H9 (cell line): ENCODE measurements around the gene HIF1A. TPM values are rescaled to one million over a fixed set of nuclear protein-coding genes. Genes with fewer than 3 reads are reported as not detected.

Experiments
- DNase-seq: peaks from one replicate; pipeline ENCODE4 v3.0.0-alpha.2; 2017
- H2AFZ ChIP-seq: one replicate; pipeline ENCODE4 v1.6.1; 2013; ENCODE audit warnings: mild to moderate bottlenecking, low read length, control low read depth, moderate library complexity
- H2AK5ac ChIP-seq: 2 replicates; pipeline ENCODE4 v1.6.1; 2013; ENCODE audit warnings: low read length, control low read depth, mixed read lengths; ENCODE audit not compliant: insufficient read length
- H2BK120ac ChIP-seq: one replicate; pipeline ENCODE4 v1.6.1; 2013; ENCODE audit warnings: low read depth, mild to moderate bottlenecking, low read length, control low read depth, inconsistent platforms; ENCODE audit not compliant: poor library complexity, severe bottlenecking
- H2BK12ac ChIP-seq: 2 replicates; pipeline ENCODE4 v1.6.1; 2013; ENCODE audit warnings: low read length, control low read depth, mixed read lengths, low read depth; ENCODE audit not compliant: insufficient read length
- H2BK15ac ChIP-seq: 2 replicates; pipeline ENCODE4 v1.6.1; 2013; ENCODE audit warnings: low read depth, low read length, control low read depth
- H2BK20ac ChIP-seq: one replicate; pipeline ENCODE4 v1.6.1; 2013; ENCODE audit warnings: low read depth, mild to moderate bottlenecking, low read length, control low read depth, inconsistent platforms; ENCODE audit not compliant: poor library complexity, severe bottlenecking
- H2BK5ac ChIP-seq: 2 replicates; pipeline ENCODE4 v1.6.1; 2013; ENCODE audit warnings: low read length, control low read depth, mixed read lengths; ENCODE audit not compliant: insufficient read length
- H3K14ac ChIP-seq: 2 replicates; pipeline ENCODE4 v1.6.1; 2013; ENCODE audit warnings: low read length, control low read depth; ENCODE audit not compliant: insufficient read depth
- H3K18ac ChIP-seq: 2 replicates; pipeline ENCODE4 v1.6.1; 2013; ENCODE audit warnings: low read depth, mild to moderate bottlenecking, mixed read lengths, low read length, control low read depth; ENCODE audit not compliant: insufficient read length
- H3K23ac ChIP-seq: 2 replicates; pipeline ENCODE4 v1.6.1; 2013; ENCODE audit warnings: low read length, control low read depth, mixed read lengths, low read depth; ENCODE audit not compliant: insufficient read length
- H3K23me2 ChIP-seq: 2 replicates; pipeline ENCODE4 v1.6.1; 2013; ENCODE audit warnings: low read depth, mild to moderate bottlenecking, mixed read lengths, low read length, control low read depth; ENCODE audit not compliant: insufficient read length, poor library complexity, severe bottlenecking
- H3K27ac ChIP-seq: 2 replicates; pipeline ENCODE4 v1.5.1; 2013; ENCODE audit warnings: low read length, control low read depth, mixed read lengths, low read depth; ENCODE audit not compliant: insufficient read length
- H3K27me3 ChIP-seq: 2 replicates; pipeline ENCODE4 v1.6.1; 2013; ENCODE audit warnings: low read length, control low read depth, inconsistent platforms; ENCODE audit not compliant: insufficient read depth
- H3K4ac ChIP-seq: 2 replicates; pipeline ENCODE4 v1.6.1; 2013; ENCODE audit warnings: low read depth, mild to moderate bottlenecking, control low read depth, inconsistent platforms, low read length, moderate library complexity
- H3K4me1 ChIP-seq: 2 replicates; pipeline ENCODE4 v1.6.1; 2013; ENCODE audit warnings: low read length, control low read depth, inconsistent platforms; ENCODE audit not compliant: insufficient read depth
- H3K4me2 ChIP-seq: 2 replicates; pipeline ENCODE4 v1.6.1; 2013; ENCODE audit warnings: low read length, control low read depth, mixed read lengths; ENCODE audit not compliant: insufficient read length, insufficient read depth
- H3K56ac ChIP-seq: 2 replicates; pipeline ENCODE4 v1.6.1; 2013; ENCODE audit warnings: low read depth, mild to moderate bottlenecking, mixed read lengths, low read length, control low read depth; ENCODE audit not compliant: insufficient read length
- H3K79me1 ChIP-seq: 2 replicates; pipeline ENCODE4 v1.6.1; 2013; ENCODE audit warnings: low read depth, mild to moderate bottlenecking, moderate library complexity, low read length, control low read depth, inconsistent platforms; ENCODE audit not compliant: insufficient read depth, poor library complexity, severe bottlenecking
- H3K79me2 ChIP-seq: 2 replicates; pipeline ENCODE4 v1.6.1; 2013; ENCODE audit warnings: low read length, control low read depth, inconsistent platforms; ENCODE audit not compliant: insufficient read depth
- H3K9ac ChIP-seq: 2 replicates; pipeline ENCODE4 v1.6.1; 2013; ENCODE audit warnings: low read length, control low read depth, mixed read lengths; ENCODE audit not compliant: insufficient read length; ENCODE audit errors: extremely low read depth
- H3K9me3 ChIP-seq: one replicate; pipeline ENCODE4 v1.6.1; 2013; ENCODE audit warnings: low read depth, low read length, inconsistent platforms; ENCODE audit not compliant: control insufficient read depth
- H3T11ph ChIP-seq: one replicate; pipeline ENCODE4 v1.6.1; 2013; ENCODE audit warnings: mild to moderate bottlenecking, low read length, control low read depth, inconsistent platforms
- H4K20me1 ChIP-seq: one replicate; pipeline ENCODE4 v1.6.1; 2013; ENCODE audit not compliant: control insufficient read depth, insufficient read length, insufficient read depth
- H4K5ac ChIP-seq: 2 replicates; pipeline ENCODE4 v1.6.1; 2013; ENCODE audit warnings: low read depth, mild to moderate bottlenecking, mixed read lengths, low read length, control low read depth; ENCODE audit not compliant: insufficient read length
- H4K8ac ChIP-seq: replicated peaks from 2 replicates; pipeline ENCODE4 v1.6.1; 2013; ENCODE audit warnings: low read length, control low read depth, mixed read lengths, low read depth; ENCODE audit not compliant: insufficient read length
- H4K91ac ChIP-seq: 2 replicates; pipeline ENCODE4 v1.6.1; 2013; ENCODE audit warnings: low read depth, mild to moderate bottlenecking, moderate library complexity, mixed read lengths, low read length, control low read depth; ENCODE audit not compliant: insufficient read length
- H3K27ac Mint-ChIP-seq, 3 experiments: 2 replicates in 2 of 3; 3 replicates in 1 of 3; pipeline ENCODE4 v1.8.0; 2020 to 2021; ENCODE audit warnings: mixed read lengths in 3 of 3, mild to moderate bottlenecking in 1 of 3, moderate library complexity in 1 of 3
- H3K27me3 Mint-ChIP-seq: 2 replicates; pipeline ENCODE4 v1.8.0; 2021; ENCODE audit warnings: low read depth, mild to moderate bottlenecking, moderate library complexity, mixed read lengths
- H3K36me3 Mint-ChIP-seq, 3 experiments: 2 replicates in 2 of 3; 3 replicates in 1 of 3; pipeline ENCODE4 v1.8.0; 2020 to 2021; ENCODE audit warnings: low read depth in 3 of 3, mixed read lengths in 3 of 3; ENCODE audit not compliant: insufficient read depth in 1 of 3
- H3K4me1 Mint-ChIP-seq, 2 experiments: 2 replicates each; pipeline ENCODE4 v1.8.0; 2020; ENCODE audit warnings: mixed read lengths in 2 of 2
- H3K4me3 Mint-ChIP-seq, 2 experiments: 2 replicates in 1 of 2; 3 replicates in 1 of 2; pipeline ENCODE4 v1.8.0; 2020 to 2021; ENCODE audit warnings: mild to moderate bottlenecking in 2 of 2, mixed read lengths in 2 of 2, moderate library complexity in 1 of 2
- H3K9me3 Mint-ChIP-seq, 2 experiments: 2 replicates in 1 of 2; 3 replicates in 1 of 2; pipeline ENCODE4 v1.8.0; 2020; ENCODE audit warnings: mild to moderate bottlenecking in 2 of 2, mixed read lengths in 2 of 2, moderate library complexity in 1 of 2
- WGBS: extraction: QIAGEN DNeasy Blood & Tissue Kit; methylation state at CpG from one replicate; pipeline ENCODE4 v1.1.7; 2013; ENCODE audit warnings: missing lambda C conversion rate, low lambda C conversion rate, mixed read lengths; ENCODE audit not compliant: insufficient read length; ENCODE audit errors: extremely low coverage; 5-methylcytosine and 5-hydroxymethylcytosine counted together
- total RNA-seq: library from RNA; stranded (reverse); gene quantifications from 2 replicates; pipeline ENCODE4 v1.2.1, GENCODE V29; 2021
- TF ChIP-seq, protein P1 (sequence below): fragments of 200-600 bp; sonication (generic); conservative IDR thresholded peaks from 3 replicates; pipeline ENCODE4 v1.8.0; 2021; ENCODE audit warnings: antibody characterized with exemption, mild to moderate bottlenecking

The HIF1A gene
- total RNA-seq, 1 experiment from 2014 or later, result 154 TPM

DNA sequence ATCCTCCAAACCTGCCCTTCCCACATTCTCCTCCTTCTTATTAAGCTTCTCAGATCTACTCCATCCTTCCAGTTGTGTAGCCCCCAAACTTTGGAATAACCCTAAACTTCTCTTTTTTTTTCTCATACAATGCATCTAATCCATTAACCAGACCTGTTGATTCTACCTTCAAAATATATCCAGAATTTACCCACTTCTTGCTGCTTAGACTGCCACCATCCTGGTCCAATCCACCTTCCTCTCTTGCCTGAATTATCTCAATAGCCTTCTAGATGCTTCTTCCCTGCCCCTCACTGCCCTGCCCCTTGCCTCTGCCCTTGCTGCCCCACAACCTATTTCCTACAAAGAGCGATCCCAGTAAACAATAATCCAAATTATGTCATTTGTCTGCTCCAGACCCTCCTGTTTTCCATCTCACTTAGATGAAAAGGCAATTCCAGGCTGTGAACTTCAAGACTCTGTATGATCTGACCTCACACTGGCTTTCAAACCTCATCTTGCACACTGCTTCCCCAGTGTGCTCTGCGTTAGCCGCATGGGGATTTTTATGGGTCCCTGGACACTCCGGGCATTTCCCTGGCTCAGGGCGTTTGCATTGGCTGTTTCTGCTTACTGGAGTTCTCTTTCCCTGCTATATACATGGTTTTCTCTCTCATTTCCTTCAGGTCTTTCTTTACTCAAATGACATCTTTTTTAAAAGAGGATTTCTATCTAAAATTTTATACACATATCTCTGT, 42.6 kb upstream of the HIF1A start:
- no peaks in the 10 kb centered on the region for H4K20me1 ChIP-seq
- TF ChIP-seq, protein P1, sequence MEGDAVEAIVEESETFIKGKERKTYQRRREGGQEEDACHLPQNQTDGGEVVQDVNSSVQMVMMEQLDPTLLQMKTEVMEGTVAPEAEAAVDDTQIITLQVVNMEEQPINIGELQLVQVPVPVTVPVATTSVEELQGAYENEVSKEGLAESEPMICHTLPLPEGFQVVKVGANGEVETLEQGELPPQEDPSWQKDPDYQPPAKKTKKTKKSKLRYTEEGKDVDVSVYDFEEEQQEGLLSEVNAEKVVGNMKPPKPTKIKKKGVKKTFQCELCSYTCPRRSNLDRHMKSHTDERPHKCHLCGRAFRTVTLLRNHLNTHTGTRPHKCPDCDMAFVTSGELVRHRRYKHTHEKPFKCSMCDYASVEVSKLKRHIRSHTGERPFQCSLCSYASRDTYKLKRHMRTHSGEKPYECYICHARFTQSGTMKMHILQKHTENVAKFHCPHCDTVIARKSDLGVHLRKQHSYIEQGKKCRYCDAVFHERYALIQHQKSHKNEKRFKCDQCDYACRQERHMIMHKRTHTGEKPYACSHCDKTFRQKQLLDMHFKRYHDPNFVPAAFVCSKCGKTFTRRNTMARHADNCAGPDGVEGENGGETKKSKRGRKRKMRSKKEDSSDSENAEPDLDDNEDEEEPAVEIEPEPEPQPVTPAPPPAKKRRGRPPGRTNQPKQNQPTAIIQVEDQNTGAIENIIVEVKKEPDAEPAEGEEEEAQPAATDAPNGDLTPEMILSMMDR, result no peak
- no peaks in the 10 kb centered on the region for H3K27me3 ChIP-seq
- H4K5ac ChIP-seq, result no peak overlapping the region
- DNase-seq, result no peak
- no peak overlapping the region for H2AK5ac ChIP-seq
- H2BK20ac ChIP-seq, result no peak overlapping the region
- H3K79me2 ChIP-seq, result no peaks in the 10 kb centered on the region
- H3K4me2 ChIP-seq, result no peak overlapping the region
- Mint-ChIP-seq H3K4me1 (no peaks in the 10 kb centered on the region), H3K9me3 (no peaks in the 10 kb centered on the region), H3K36me3 (no peaks in the 10 kb centered on the region), H3K27ac (no peak overlapping the region; a peak in 1 of 7 replicates), H3K27me3 (no peaks in the 10 kb centered on the region), H3K4me3 (no peak overlapping the region)
- no peak overlapping the region for H2BK120ac ChIP-seq
- H3K27ac ChIP-seq, result no peak overlapping the region
- WGBS, result no CpG with 5 or more reads among the region's 5 CpGs
- no peaks in the 10 kb centered on the region for H3K4me1 ChIP-seq
- no peak overlapping the region for H2BK12ac ChIP-seq
- H2BK5ac ChIP-seq, result no peak overlapping the region
- H3K4ac ChIP-seq, result no peak overlapping the region
- no peaks in the 10 kb centered on the region for H3K9me3 ChIP-seq
- H3K23me2 ChIP-seq, result no peaks in the 10 kb centered on the region
- H3K23ac ChIP-seq, result no peak overlapping the region
- H3K79me1 ChIP-seq, result no peaks in the 10 kb centered on the region
- no peak overlapping the region for H3K9ac ChIP-seq
- no peak overlapping the region for H4K8ac ChIP-seq
- no peak overlapping the region for H3T11ph ChIP-seq
- no peak overlapping the region for H3K18ac ChIP-seq
- no peak overlapping the region for H3K14ac ChIP-seq
- H3K56ac ChIP-seq, result no peak overlapping the region
- H2BK15ac ChIP-seq, result no peak overlapping the region
- H2AFZ ChIP-seq, result no peak overlapping the region
- H4K91ac ChIP-seq, result no peak overlapping the region
